Left forelimb (tissue), 1 donor: ENCODE data around the gene TCHH.

Experiments
- DNase-seq: peaks from one replicate; pipeline ENCODE4 v3.0.0-alpha.2; 2018; ENCODE audit warnings: low spot score

The TCHH gene

DNA sequence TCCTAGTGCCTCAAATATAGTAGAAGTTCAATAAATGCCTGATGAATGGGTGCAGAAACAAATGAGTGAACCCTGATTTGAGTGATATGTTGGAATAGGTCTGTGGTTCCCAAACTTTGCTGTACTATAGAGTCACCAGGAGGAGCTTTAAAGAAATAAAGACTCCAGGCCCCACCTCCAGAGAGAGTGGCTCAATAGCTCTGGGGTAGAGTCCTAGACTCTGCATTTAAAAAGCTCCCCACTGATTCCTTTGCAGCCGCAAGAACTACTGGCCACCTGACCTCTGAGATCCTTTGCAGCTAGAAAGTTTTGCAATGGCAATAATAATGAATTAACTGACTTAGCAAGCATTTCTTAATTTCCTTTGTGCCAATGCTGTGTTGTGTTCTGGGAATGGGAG, 47.3 kb downstream of the TCHH start:
- DNase-seq = no peak

DNA sequence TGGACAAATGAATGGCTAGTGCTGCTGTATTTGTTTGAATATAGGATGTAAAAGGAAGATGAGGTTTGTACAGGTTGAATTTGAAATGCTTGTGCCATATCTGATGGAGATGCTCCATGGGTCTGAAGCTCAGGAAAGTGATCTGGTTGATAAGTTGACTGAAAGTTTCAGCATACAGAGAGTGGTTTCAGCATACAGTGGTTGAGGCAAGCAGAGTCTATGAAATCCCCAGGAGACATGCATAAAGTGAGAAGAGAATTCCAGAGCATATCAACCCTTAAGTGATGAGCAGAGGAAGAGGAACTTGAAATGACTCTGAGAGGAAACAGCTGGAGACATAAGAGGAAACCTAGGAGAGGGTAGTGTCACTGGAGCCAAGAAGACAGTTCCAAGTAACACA, 48.1 kb downstream of the TCHH start:
- DNase-seq = no peak

DNA sequence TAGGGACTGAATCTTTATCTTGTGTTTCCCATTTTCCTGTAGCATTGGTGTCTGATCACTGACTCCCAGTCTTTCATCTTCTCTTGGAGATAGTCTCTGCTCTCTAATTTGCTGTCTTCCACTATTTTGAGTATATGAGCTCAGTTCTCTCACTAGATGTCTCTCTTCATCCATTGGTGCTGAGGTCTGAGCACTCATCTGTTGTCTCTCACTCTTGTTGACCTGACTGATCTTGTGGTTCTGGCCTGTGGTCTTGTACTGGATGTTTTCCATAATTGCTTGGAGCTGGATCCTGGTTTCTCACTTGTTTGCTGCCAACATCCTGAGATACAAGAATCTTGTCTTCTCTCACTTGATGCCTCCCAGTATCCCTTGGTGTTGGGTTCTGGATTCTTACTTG, 53.3 kb downstream of the TCHH start:
- no peak for DNase-seq
